WTC11 (cell line): Measurements from ENCODE around the gene PPP1R11.

ENCODE experiments used
- ATF2 ChIP-seq: sonication (generic); formaldehyde crosslinking; IDR thresholded peaks from 2 replicates; pipeline ENCODE4 v1.8.1; 2022; ENCODE audit warnings: low read depth, missing genetic modification reagents, borderline replicate concordance
- CBFB ChIP-seq: sonication (generic); formaldehyde crosslinking; IDR thresholded peaks from 2 replicates; pipeline ENCODE4 v1.8.1; 2022; ENCODE audit warnings: mild to moderate bottlenecking, low read depth, missing genetic modification reagents
- CREM ChIP-seq: sonication (generic); formaldehyde crosslinking; IDR thresholded peaks from 2 replicates; pipeline ENCODE4 v1.8.1; 2022; ENCODE audit warnings: mild to moderate bottlenecking, missing genetic modification reagents, moderate library complexity
- CTCF ChIP-seq: fragments of 200-600 bp; IDR thresholded peaks from 2 replicates; pipeline ENCODE4 v1.8.0; 2022; ENCODE audit warnings: antibody characterized with exemption
- FOXP1 ChIP-seq: sonication (generic); formaldehyde crosslinking; IDR thresholded peaks from 2 replicates; pipeline ENCODE4 v1.8.0; 2022; ENCODE audit warnings: missing genetic modification reagents, mild to moderate bottlenecking, moderate library complexity, borderline replicate concordance
- MAX ChIP-seq: sonication (generic); formaldehyde crosslinking; IDR thresholded peaks from 2 replicates; pipeline ENCODE4 v1.8.0; 2022; ENCODE audit warnings: mild to moderate bottlenecking, missing genetic modification reagents
- MXD4 ChIP-seq: fragments of 250-450 bp; sonication (Bioruptor Pico); IDR thresholded peaks from 2 replicates; pipeline ENCODE4 v1.8.0; 2021; ENCODE audit warnings: mild to moderate bottlenecking, moderate library complexity, borderline replicate concordance
- NR1H2 ChIP-seq: sonication (generic); formaldehyde crosslinking; IDR thresholded peaks from 2 replicates; pipeline ENCODE4 v1.9.0; 2021; ENCODE audit warnings: mild to moderate bottlenecking, moderate library complexity, missing genetic modification reagents
- RORB ChIP-seq: fragments of 250-450 bp; sonication (Bioruptor Pico); IDR thresholded peaks from 2 replicates; pipeline ENCODE4 v1.9.0; 2021; ENCODE audit warnings: mild to moderate bottlenecking
- SMAD4 ChIP-seq: sonication (generic); formaldehyde crosslinking; IDR thresholded peaks from 2 replicates; pipeline ENCODE4 v1.8.0; 2022; ENCODE audit warnings: mild to moderate bottlenecking, missing genetic modification reagents
- ZNF121 ChIP-seq: sonication (generic); formaldehyde crosslinking; IDR thresholded peaks from 2 replicates; pipeline ENCODE4 v1.8.0; 2023; ENCODE audit warnings: missing genetic modification reagents
- ZNF423 ChIP-seq: fragments of 250-450 bp; sonication (Bioruptor Pico); IDR thresholded peaks from 2 replicates; pipeline ENCODE4 v2.1.2; 2022; ENCODE audit warnings: mild to moderate bottlenecking, moderate library complexity
- TF ChIP-seq, protein P1 (sequence below): sonication (generic); formaldehyde crosslinking; IDR thresholded peaks from 2 replicates; pipeline ENCODE4 v1.8.1; 2022; ENCODE audit warnings: mild to moderate bottlenecking, missing genetic modification reagents, moderate library complexity, borderline replicate concordance
- TF ChIP-seq, protein P2 (sequence below): sonication (generic); formaldehyde crosslinking; IDR thresholded peaks from 2 replicates; pipeline ENCODE4 v1.8.0; 2022; ENCODE audit warnings: mild to moderate bottlenecking, missing genetic modification reagents

DNA sequence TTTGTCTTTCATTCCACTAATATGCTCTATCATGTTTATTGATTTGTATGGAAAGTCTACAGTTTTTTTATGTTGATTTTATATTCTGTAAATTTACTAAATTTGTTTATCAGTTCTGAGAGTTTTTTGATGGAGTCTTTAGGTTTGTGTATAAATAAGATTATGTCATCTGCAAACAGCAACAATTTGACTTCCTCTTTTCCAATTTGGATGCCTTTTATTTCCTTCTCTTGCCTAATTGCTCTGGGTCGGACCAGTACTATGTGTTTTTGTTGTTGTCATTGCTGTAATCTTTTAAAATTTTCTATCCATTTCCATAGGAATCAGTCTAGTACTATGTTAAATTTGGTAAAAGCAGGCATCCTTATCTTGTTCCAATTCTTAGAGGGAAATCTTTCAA, 37.4 kb upstream of the PPP1R11 start:
- TF ChIP-seq CTCF (no peak), MXD4 (CRISPR knock-in tag) (no peak), NR1H2 (CRISPR knock-in tag) (no peak), FOXP1 (CRISPR knock-in tag) (no peak), SMAD4 (CRISPR knock-in tag) (no peak), CREM (CRISPR knock-in tag) (no peak), MAX (no peak), RORB (CRISPR knock-in tag) (no peak), ZNF423 (CRISPR knock-in tag) (no peak), ZNF121 (no peak), CBFB (CRISPR knock-in tag) (no peak), ATF2 (CRISPR knock-in tag) (no peak)
- TF ChIP-seq, protein P1, sequence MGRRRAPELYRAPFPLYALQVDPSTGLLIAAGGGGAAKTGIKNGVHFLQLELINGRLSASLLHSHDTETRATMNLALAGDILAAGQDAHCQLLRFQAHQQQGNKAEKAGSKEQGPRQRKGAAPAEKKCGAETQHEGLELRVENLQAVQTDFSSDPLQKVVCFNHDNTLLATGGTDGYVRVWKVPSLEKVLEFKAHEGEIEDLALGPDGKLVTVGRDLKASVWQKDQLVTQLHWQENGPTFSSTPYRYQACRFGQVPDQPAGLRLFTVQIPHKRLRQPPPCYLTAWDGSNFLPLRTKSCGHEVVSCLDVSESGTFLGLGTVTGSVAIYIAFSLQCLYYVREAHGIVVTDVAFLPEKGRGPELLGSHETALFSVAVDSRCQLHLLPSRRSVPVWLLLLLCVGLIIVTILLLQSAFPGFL (CRISPR knock-in tag), result no peak
- TF ChIP-seq, protein P2, sequence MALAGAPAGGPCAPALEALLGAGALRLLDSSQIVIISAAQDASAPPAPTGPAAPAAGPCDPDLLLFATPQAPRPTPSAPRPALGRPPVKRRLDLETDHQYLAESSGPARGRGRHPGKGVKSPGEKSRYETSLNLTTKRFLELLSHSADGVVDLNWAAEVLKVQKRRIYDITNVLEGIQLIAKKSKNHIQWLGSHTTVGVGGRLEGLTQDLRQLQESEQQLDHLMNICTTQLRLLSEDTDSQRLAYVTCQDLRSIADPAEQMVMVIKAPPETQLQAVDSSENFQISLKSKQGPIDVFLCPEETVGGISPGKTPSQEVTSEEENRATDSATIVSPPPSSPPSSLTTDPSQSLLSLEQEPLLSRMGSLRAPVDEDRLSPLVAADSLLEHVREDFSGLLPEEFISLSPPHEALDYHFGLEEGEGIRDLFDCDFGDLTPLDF, result no peak
